OCI-LY1 (cell line): ENCODE data around the gene NINJ2.

ENCODE experiments used
- CTCF ChIP-seq: fragments of 200-600 bp; sonication (generic), shearing (Covaris generic); IDR thresholded peaks from 2 replicates; pipeline ENCODE4 v1.5.1; 2017; ENCODE audit warnings: mild to moderate bottlenecking, antibody characterized with exemption, low read length, moderate library complexity, mixed read lengths
- EZH2 ChIP-seq: fragments of 200-600 bp; sonication (generic), shearing (Covaris generic); IDR thresholded peaks from 2 replicates; pipeline ENCODE4 v1.8.0; 2017; ENCODE audit warnings: borderline replicate concordance, mixed run types, mild to moderate bottlenecking, antibody characterized with exemption, low read length, moderate library complexity, mixed read lengths

GRCh38 chr12:638953-639557, 24.2 kb downstream of the NINJ2 start:
- TF ChIP-seq CTCF (no peak), EZH2 (no peak)
